CD4-positive, alpha-beta T cell treated with Interleukin-17A for 1 hour (primary cell): ENCODE data around the gene TRMO.

Experiments
- DNase-seq: peaks from one replicate; pipeline ENCODE4 v3.0.0-alpha.2; 2020

Gene TRMO

GRCh38 chr9:97900738-97901565, 21.3 kb downstream of the TRMO start:
- peak; percentile 68 for DNase-seq

DNA sequence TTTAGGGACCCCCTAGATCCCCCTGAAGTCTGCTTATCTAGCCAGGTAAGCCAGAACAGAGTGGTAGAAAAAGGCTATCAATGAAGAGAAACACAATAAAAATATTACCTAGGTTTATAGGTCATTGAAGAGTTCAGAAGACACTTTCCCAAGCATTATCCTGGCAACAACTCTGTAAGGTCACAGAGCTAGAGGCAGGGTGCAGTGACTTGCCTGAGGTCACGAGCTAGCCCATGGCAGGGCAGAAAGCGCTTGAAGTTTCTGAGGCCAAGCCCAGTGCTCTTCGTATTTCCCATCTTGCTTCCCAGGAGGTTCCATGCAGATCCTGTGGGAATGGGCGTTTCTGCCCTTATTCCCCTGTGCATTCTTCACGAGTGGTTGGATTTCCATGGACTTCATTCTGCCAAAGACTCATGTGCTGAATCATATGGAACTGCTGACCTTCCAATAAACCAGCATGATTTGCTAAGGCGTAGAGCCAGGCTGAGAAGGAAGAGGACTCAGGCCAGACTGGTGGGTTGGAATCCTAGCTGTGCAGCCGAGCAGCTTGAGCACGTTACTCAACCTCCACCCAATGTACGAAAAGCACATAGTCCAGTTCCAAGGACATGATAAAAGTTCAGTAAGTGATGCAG, 22.1 kb downstream of the TRMO start:
- DNase-seq: no peak

GRCh38 chr9:97895695-97896332, 26.5 kb downstream of the TRMO start:
- no peak for DNase-seq

- no peak for DNase-seq
Observed at GRCh38 chr9:97895211-97895610, 27.1 kb downstream of the TRMO start.

DNA sequence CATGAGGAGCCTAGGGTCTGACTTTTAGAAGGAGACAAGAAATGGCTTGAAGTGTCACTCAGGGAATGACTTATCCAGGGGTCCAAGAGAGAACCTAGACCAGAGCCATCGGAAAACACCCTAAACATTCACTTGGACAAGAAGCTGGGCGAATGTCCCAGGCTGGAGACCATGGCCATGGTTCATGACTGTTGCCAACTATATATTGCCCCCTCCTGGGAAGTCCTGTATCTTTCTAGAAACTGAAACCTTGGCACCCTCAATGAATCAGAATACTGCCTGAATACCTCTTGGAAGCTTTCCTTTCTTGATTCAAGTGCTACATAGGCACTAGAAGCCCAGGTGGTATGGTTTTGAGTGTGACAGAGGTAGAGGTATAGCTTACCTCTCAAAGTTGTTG, 29.9 kb downstream of the TRMO start:
- DNase-seq: no peak

DNA sequence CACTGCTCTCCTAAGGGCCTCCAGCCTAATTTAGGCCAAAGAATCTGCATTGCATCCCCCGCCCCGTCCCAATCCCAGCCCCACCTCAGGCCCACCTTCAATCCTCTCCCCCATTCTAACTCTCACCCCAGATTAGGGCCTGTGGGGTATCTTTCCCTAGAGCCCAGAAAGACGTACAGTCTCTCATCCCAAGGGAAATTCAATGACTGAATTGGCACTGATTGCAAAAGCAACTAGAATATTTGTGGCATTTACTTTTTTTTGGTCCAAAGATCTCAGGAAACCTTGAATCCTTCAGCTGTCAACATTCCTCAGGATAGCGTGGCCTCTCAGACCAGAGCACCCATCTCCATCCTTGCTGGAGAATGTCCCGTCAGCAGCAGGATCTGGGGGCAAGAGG, 30.6 kb downstream of the TRMO start:
- no peak for DNase-seq

- peak; percentile 71 for DNase-seq
Observed at GRCh38 chr9:97889941-97890887, 32.1 kb downstream of the TRMO start.

- DNase-seq: no peak
Observed at GRCh38 chr9:97880336-97880735, 42.0 kb downstream of the TRMO start.

DNA sequence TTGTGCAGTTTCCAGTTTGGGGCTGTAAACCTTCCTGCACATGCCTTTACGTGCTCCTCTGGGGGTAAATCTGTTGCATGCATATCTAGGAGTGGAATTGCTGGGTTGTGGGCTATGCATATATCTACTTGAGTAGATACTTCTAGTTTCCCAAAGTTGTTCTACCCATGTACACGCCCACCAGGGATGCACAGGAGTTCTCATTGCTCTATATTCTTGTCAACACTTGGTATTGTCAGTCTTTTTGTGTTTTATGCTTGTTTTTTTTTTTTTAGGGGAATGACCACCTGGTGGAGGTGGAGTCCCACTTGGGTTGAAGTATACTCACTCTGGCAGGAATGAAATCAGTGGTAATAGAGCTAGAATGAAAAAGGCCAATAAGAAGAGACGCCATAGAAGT, 46.2 kb downstream of the TRMO start:
- DNase-seq: no peak

DNA sequence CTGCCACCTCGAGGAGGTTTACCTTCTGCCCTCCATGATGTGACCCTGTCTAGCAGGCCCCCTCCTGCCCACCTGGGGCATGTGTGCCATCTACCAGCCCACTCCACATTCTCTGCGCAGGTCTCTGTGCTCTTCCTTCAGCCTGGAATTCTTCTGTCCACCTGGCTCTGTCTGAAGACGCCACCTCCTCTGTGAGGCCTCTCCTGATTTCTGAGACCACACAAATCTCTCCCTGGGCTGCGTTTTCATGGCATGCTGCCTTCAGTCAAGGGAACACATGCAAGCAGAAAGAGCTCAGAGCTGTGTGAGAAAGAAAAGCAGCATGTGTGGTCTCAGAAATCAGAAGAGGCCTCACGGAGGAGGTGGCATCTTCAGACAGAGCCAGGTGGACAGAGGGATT, 47.2 kb downstream of the TRMO start:
- no peak for DNase-seq

DNA sequence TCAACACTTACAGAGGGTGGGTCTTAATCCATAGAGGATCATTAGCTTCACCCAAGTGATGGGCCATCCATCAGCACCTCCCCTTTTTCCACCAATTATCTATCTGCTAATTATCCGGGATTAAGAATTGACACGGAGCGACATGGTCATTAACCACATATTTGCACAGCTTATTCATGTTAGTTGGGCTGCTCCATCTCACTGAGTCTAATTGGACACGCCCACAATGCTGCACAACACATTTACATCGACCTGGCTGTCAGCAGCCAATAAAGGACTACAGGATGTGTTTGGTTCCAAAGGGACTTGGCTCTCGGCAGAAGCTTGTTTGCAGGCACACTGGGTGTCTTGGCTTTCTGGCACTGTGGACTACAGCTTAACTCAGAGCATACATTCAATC, 47.7 kb downstream of the TRMO start:
- DNase-seq: no peak

- DNase-seq: no peak
Observed at GRCh38 chr9:97873882-97874281, 48.4 kb downstream of the TRMO start.

GRCh38 chr9:97873425-97873824, 48.9 kb downstream of the TRMO start:
- no peak for DNase-seq

DNA sequence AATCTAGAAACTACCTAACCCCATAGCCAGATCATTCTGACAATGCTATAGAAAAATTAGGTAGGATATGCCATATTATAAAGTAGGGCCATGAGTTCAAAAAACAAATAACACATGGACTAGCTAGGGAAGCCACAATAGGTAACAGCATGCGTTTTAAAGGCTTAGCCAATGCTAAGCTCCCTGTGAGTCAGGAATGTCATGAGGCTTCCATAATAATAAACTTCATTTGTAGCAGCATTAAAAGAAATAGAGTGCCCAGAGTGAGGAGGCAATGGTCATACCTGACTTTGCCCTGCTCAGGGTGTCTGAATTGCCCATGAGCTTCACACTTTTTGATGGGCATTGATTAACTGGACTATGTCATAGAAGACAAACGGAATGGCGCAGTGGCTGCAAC, 53.4 kb downstream of the TRMO start:
- no peak for DNase-seq

DNA sequence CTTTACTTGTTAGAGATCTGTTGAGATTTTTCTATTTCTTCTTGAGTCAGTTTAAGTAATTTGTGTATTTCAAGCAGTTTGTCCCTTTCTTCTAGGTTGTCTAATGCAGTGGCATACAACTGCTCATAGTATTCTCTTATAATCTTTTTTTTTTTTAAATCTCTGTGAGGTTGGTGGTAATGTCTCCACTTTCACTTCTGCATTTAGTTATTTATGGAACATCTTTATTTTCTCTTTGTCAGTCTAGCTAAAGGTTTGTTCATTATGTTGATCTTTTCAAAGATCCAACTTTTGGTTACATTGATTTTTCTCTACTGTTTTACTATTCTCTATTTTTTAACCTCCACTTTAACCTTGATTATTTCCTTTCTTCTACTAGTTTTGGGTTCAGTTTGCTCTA, 55.5 kb downstream of the TRMO start:
- DNase-seq: no peak

DNA sequence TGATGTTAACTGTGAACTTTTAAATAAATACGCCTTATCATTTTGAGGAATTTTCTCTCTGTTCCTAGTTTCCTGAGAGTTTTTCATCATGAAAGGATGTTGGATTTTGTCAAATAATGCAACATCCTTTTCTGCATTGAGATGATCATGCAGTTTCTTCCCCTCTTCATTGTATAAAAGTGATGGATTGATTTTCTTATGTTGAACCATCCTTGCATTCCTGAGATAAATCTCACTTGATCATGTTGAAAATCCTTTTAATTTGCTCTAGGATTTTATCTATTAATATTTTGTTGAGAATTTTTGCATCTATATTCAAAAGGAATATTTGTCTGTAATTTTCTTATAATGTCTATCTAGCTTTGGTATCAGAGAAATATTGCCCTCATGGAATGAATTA, 56.0 kb downstream of the TRMO start:
- DNase-seq: no peak

DNA sequence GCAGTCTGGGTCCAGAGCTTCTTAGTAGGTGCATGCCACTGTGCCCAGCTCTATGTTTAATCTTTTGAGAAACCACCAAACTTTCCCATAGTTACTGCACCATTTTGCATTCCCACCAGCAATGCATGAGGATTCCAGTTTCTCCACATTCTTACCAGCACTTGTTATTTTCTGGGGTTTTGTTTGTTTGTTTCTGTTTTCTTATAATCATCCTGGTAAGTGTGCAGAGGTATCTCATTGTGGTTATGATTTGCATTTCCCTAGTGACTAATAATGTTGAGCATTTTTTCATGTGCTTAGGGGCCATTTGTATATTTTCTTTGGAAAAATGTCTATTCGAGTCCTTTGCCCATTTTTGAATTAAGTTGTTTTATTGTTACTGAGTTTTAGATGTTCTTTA, 57.9 kb downstream of the TRMO start:
- no peak for DNase-seq

GRCh38 chr9:97863314-97863713, 59.0 kb downstream of the TRMO start:
- DNase-seq: no peak

DNA sequence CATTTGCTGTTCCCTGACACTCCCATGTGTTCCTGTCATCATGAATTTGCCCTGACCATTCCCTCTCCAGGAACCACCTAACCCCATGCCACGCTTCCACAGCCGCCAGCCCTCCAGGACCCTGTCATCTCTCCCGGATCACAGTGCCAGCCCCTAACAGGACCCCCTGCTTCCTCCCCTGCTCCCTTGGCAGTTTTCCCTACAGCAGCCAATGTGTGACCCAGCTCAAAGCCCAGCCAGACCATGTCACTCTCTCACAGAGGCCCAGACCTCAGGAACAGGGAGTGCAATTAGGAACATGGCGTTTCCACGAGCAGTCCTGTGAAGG, 61.2 kb downstream of the TRMO start:
- DNase-seq: no peak

DNA sequence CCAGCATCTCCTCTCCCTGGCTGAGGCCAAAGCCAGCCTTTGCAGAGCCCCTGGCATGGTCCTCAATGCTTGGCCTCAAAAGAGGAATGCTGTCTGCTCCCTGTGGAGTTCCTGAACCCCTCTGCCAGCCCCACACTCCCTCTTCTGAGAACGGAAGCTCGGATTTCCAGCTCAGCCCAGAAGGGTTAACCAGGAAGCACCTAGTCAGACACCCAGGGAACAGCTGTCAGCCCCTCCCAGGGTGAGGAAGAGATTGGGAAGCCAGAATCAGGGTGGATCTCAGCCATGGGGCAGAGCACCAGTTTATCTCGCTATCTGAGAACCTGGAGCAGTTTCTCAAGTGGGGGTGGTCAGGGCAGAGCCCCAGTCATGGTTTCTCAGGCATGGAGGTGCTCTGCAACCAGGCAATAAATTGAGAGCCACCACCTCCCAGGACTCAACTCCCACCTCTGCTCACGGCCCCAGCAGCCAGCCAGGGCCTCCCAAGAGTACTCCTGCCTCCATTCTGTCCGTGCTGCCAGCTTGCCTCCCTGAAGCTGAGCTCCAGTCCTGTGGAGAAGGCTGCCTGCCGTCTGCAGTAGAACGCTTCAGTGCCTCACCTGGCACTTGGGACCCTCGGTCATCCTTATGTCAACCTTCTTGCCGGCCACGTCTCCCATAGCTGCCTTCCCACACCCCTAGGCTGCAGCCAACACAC, 61.7 kb downstream of the TRMO start:
- no peak for DNase-seq

GRCh38 chr9:97859346-97859745, 63.0 kb downstream of the TRMO start:
- DNase-seq: no peak

DNA sequence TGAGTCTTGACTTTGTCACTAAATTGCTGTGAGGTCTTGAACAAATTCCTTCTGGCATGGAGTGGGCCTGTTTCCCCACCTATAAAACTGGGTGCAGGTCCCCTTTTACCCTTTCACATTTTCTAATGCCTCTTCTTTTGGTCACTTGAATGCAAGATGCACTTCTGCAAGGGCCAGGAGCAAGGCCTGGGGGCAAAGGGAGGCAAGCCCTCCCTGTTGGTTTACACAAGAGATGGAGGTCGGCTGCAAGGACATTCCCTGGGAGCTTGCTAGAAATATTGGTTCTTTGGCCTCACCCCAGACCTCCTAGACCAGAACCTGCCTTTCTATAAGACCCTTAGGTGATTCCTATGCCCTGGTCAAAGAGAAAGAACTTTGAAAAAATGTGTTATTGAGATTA, 63.5 kb downstream of the TRMO start:
- no peak for DNase-seq

GRCh38 chr9:97858393-97858713, 63.9 kb downstream of the TRMO start:
- DNase-seq: no peak
